HepG2 (cell line): ENCODE data around the gene CHPF. TPM values are rescaled to one million over a fixed set of nuclear protein-coding genes. Genes with fewer than 3 reads are reported as not detected.

Source experiments
- ATAC-seq: fragments of 200-7000 bp; cut with Tn5 transposase; 3 replicates; pipeline ENCODE4 v1.9.1; 2020; ENCODE audit warnings: mild to moderate bottlenecking, moderate library complexity
- BruUV-seq: library from RNA; stranded (reverse); fragments of 400-500 nt; replicated peaks from 2 replicates; lab custom pipeline; 2021; lab: Mats Ljungman, UMichigan
- CTCF ChIA-PET: fragments of 300-600 bp; formaldehyde crosslinking; extraction: SDS; loops from one replicate; lab custom pipeline; 2021; ENCODE audit warnings: low total read pairs, inconsistent platforms, low intra/inter-chr PET ratio; lab: Yijun Ruan, JAX
- POLR2A ChIA-PET: fragments of 350-600 bp; sonication (Branson Sonifier 250); formaldehyde crosslinking; loops from one replicate; lab custom pipeline; 2020; ENCODE audit warnings: antibody characterized with exemption, inconsistent platforms; lab: Yijun Ruan, JAX
- DNase-seq: peaks from one replicate; pipeline ENCODE4 v3.0.0-alpha.2; 2015; ENCODE audit warnings: low spot score
- FAIRE-seq: peaks from 3 replicates; lab custom pipeline; 2011; peaks lifted over from hg19 to GRCh38; lab: Jason Lieb, UNC
- H2AFZ ChIP-seq: one replicate; pipeline ENCODE4 v1.6.1; 2011; ENCODE audit warnings: low read length, inconsistent platforms
- H3K27ac ChIP-seq: fragments of 300-600 bp; 3 replicates; pipeline ENCODE4 v1.8.0; 2011; ENCODE audit warnings: mixed run types, mild to moderate bottlenecking, mixed read lengths, low read length, inconsistent platforms; ENCODE audit not compliant: insufficient read depth; ENCODE audit errors: extremely low read length
- H3K27me3 ChIP-seq, 2 experiments: fragments of 200-600 bp in 1 of 2; 2 replicates in 1 of 2; 3 replicates in 1 of 2; pipeline versions ENCODE4 v1.6.0 to v1.8.0; 2011; ENCODE audit warnings: low read length in 2 of 2, mild to moderate bottlenecking in 2 of 2, moderate library complexity in 2 of 2, inconsistent platforms in 1 of 2; ENCODE audit not compliant: insufficient read depth in 2 of 2, control insufficient read depth in 1 of 2
- H3K36me3 ChIP-seq, 2 experiments: fragments of 200-600 bp in 1 of 2; replicated peaks in 1 of 2; 2 replicates in 1 of 2; 3 replicates in 1 of 2; pipeline versions ENCODE4 v1.5.1 to v1.8.0; 2011; ENCODE audit warnings: low read length in 2 of 2, inconsistent platforms in 1 of 2; ENCODE audit not compliant: insufficient read depth in 2 of 2, control insufficient read depth in 1 of 2
- H3K4me1 ChIP-seq: 2 replicates; pipeline ENCODE4 v1.5.1; 2012; ENCODE audit warnings: low read length, inconsistent platforms; ENCODE audit not compliant: insufficient read depth
- H3K4me2 ChIP-seq: 2 replicates; pipeline ENCODE4 v1.6.0; 2011; ENCODE audit warnings: low read depth, low read length, inconsistent platforms
- H3K4me3 ChIP-seq, 3 experiments: fragments of 200-600 bp in 1 of 3; sonication (generic), shearing (Covaris generic) in 1 of 3; replicated peaks in 1 of 3; 2 replicates each; pipeline ENCODE4 v1.5.1; 2011 to 2016; ENCODE audit warnings: low read length in 3 of 3, inconsistent platforms in 2 of 3, low read depth in 2 of 3, mild to moderate bottlenecking in 2 of 3, control low read depth in 1 of 3, mixed read lengths in 1 of 3; ENCODE audit not compliant: insufficient read depth in 1 of 3
- H3K79me2 ChIP-seq: one replicate; pipeline ENCODE4 v1.6.1; 2011; ENCODE audit warnings: low read length, inconsistent platforms; ENCODE audit not compliant: insufficient read depth
- H3K9ac ChIP-seq: 2 replicates; pipeline ENCODE4 v1.6.0; 2011; ENCODE audit warnings: mild to moderate bottlenecking, low read depth, low read length, inconsistent platforms; ENCODE audit not compliant: insufficient read depth
- H3K9me3 ChIP-seq: 2 replicates; pipeline ENCODE4 v1.5.1; 2012; ENCODE audit warnings: mild to moderate bottlenecking, low read length
- H4K20me1 ChIP-seq: 2 replicates; pipeline ENCODE4 v1.6.0; 2011; ENCODE audit warnings: inconsistent platforms, mild to moderate bottlenecking, low read length, moderate library complexity; ENCODE audit not compliant: insufficient read depth
- ARHGAP35 ChIP-seq: sonication (generic); formaldehyde crosslinking; IDR thresholded peaks from 2 replicates; pipeline ENCODE4 v1.9.0; 2022; ENCODE audit warnings: mild to moderate bottlenecking, inconsistent platforms, moderate library complexity, missing genetic modification reagents, borderline replicate concordance
- DNMT1 ChIP-seq: sonication (generic); formaldehyde crosslinking; IDR thresholded peaks from 2 replicates; pipeline ENCODE4 v1.5.1; 2020; ENCODE audit warnings: mild to moderate bottlenecking, missing genetic modification reagents
- IRF2 ChIP-seq: IDR thresholded peaks from 2 replicates; pipeline ENCODE4 v1.6.1; 2018; ENCODE audit warnings: missing genetic modification reagents, missing compliant biosample characterization
- POLR2AphosphoS2 ChIP-seq: IDR thresholded peaks from 2 replicates; pipeline ENCODE4 v1.6.1; 2011; ENCODE audit warnings: low read depth, low read length, improper control_type of control experiment
- PRDM4 ChIP-seq: sonication (generic); formaldehyde crosslinking; IDR thresholded peaks from 2 replicates; pipeline ENCODE4 v1.9.0; 2021; ENCODE audit warnings: missing genetic modification reagents, borderline replicate concordance
- RARA ChIP-seq: IDR thresholded peaks from 2 replicates; pipeline ENCODE4 v1.6.1; 2016; ENCODE audit warnings: missing genetic modification reagents, missing compliant biosample characterization
- RORA ChIP-seq: sonication (generic); formaldehyde crosslinking; IDR thresholded peaks from 2 replicates; pipeline ENCODE4 v1.5.0; 2020; ENCODE audit warnings: mild to moderate bottlenecking, missing genetic modification reagents, moderate library complexity
- SP140L ChIP-seq: sonication (generic); formaldehyde crosslinking; IDR thresholded peaks from 2 replicates; pipeline ENCODE4 v1.4.0; 2020; ENCODE audit warnings: missing genetic modification reagents, borderline replicate concordance
- YEATS2 ChIP-seq: sonication (generic); formaldehyde crosslinking; IDR thresholded peaks from 2 replicates; pipeline ENCODE4 v1.4.0; 2020; ENCODE audit warnings: missing genetic modification reagents, borderline replicate concordance
- ZBTB4 ChIP-seq: sonication (generic); formaldehyde crosslinking; IDR thresholded peaks from 2 replicates; pipeline ENCODE4 v1.4.0; 2020; ENCODE audit warnings: missing genetic modification reagents, mild to moderate bottlenecking, borderline replicate concordance
- ZFP62 ChIP-seq: sonication (generic); formaldehyde crosslinking; IDR thresholded peaks from 2 replicates; pipeline ENCODE4 v1.4.0; 2020; ENCODE audit warnings: missing genetic modification reagents
- ZNF121 ChIP-seq: sonication (generic); formaldehyde crosslinking; IDR thresholded peaks from 2 replicates; pipeline ENCODE4 v1.5.0; 2020; ENCODE audit warnings: mild to moderate bottlenecking, missing genetic modification reagents
- ZNF33A ChIP-seq: sonication (generic); formaldehyde crosslinking; IDR thresholded peaks from 2 replicates; pipeline ENCODE4 v1.5.1; 2020; ENCODE audit warnings: missing genetic modification reagents, mild to moderate bottlenecking, moderate library complexity, borderline replicate concordance
- ZNF451 ChIP-seq: sonication (generic); formaldehyde crosslinking; IDR thresholded peaks from 2 replicates; pipeline ENCODE4 v1.5.0; 2020; ENCODE audit warnings: mild to moderate bottlenecking, missing genetic modification reagents
- ZNF597 ChIP-seq: sonication (generic); formaldehyde crosslinking; IDR thresholded peaks from 2 replicates; pipeline ENCODE4 v1.5.0; 2020; ENCODE audit warnings: missing genetic modification reagents
- ZNF749 ChIP-seq: sonication (generic); formaldehyde crosslinking; IDR thresholded peaks from 2 replicates; pipeline ENCODE4 v1.8.0; 2022; ENCODE audit warnings: mild to moderate bottlenecking, missing genetic modification reagents, moderate library complexity, borderline replicate concordance
- ZNF83 ChIP-seq: sonication (generic); formaldehyde crosslinking; IDR thresholded peaks from 2 replicates; pipeline ENCODE4 v1.4.0; 2020; ENCODE audit warnings: missing genetic modification reagents, mild to moderate bottlenecking, borderline replicate concordance
- ZSCAN31 ChIP-seq: sonication (generic); formaldehyde crosslinking; IDR thresholded peaks from 2 replicates; pipeline ENCODE4 v1.5.0; 2020; ENCODE audit warnings: low read depth, mild to moderate bottlenecking, missing genetic modification reagents
- in situ Hi-C: cut with HindIII; loops from 2 replicates; pipeline ENCODE4 v1.10.0; 2017; ENCODE audit warnings: low pct_unique_long_range_greater_than_20kb; ENCODE audit not compliant: extremely low pct_ligation_motif_present
- intact Hi-C: fragments of 100-400 bp; cut with micrococcal nuclease; formaldehyde crosslinking; loops from one replicate; pipeline ENCODE4 v1.10.0; 2022; ENCODE audit not compliant: unreplicated experiment
- polyA plus RNA-seq, 8 experiments: library from polyadenylated mRNA; depleted of rRNA in 3 of 8; stranded (reverse) in 7 of 8; unstranded in 1 of 8; fragments of >200 nt; fragmentation: Illumina TruSeq in 4 of 8; extraction: Trizol in 4 of 8; gene quantifications; 2 replicates each; pipeline versions ENCODE4 v1.2.1 to v1.2.3, GENCODE V29; 2011 to 2016; ENCODE audit warnings: low read depth in 4 of 8, missing spikeins in 1 of 8, mixed read lengths in 1 of 8; ENCODE audit not compliant: insufficient read depth in 1 of 8
- total RNA-seq, 5 experiments: library from RNA; depleted of rRNA; stranded (reverse); fragments of >200 nt; fragmentation: Illumina TruSeq; extraction: Trizol; gene quantifications; 2 replicates each; pipeline ENCODE4 v1.2.3, GENCODE V29; 2016; ENCODE audit warnings: low read depth in 1 of 5

The CHPF gene
- total and polyA plus RNA-seq, 2 of the 13 experiments (the other 11 are each of a cell fraction or from before 2014, with no cell fraction given), result 79.6 to 111 TPM

- no peak for FAIRE-seq
- in situ Hi-C loops (no loop called here), intact Hi-C loops (no loop called here)
- TF ChIP-seq ZBTB4 (CRISPR knock-in tag), result no peak
- TF ChIP-seq PRDM4, result no peak
- TF ChIP-seq IRF2 (CRISPR knock-in tag), result no peak
- TF ChIP-seq DNMT1, result no peak
- TF ChIP-seq ZNF597 (CRISPR knock-in tag), result no peak
- TF ChIP-seq ZNF121 (CRISPR knock-in tag), result no peak
- no peak for TF ChIP-seq ZNF749 (CRISPR knock-in tag)
- no peak for TF ChIP-seq POLR2AphosphoS2
- no peak for TF ChIP-seq ZFP62 (CRISPR knock-in tag)
- no peak for TF ChIP-seq ZSCAN31 (CRISPR knock-in tag)
- TF ChIP-seq YEATS2 (CRISPR knock-in tag), result no peak
- TF ChIP-seq ZNF33A (CRISPR knock-in tag), result no peak
- no peak for TF ChIP-seq SP140L
- no peak for TF ChIP-seq ZNF83 (CRISPR knock-in tag)
- no peak for TF ChIP-seq RARA (CRISPR knock-in tag)
- no peak for TF ChIP-seq ZNF451 (CRISPR knock-in tag)
- TF ChIP-seq ARHGAP35 (CRISPR knock-in tag), result no peak
- no peak for TF ChIP-seq RORA (CRISPR knock-in tag)
- no TSS peak for BruUV-seq
- peaks cover 0 to under 1% of the 10 kb centered on the region in 2 experiments; a peak in 2 of 5 replicates for H3K27me3 ChIP-seq
- no peaks in the 10 kb centered on the region for H4K20me1 ChIP-seq
- no peak overlapping the region for H3K4me2 ChIP-seq
- DNase-seq, result no peak
- ChIA-PET CTCF (no interaction called here), POLR2A (no interaction called here)
- H3K9me3 ChIP-seq, result no peaks in the 10 kb centered on the region
- no peak overlapping the region for H3K27ac ChIP-seq
- peaks cover 15 to 29% of the 10 kb centered on the region in 2 experiments for H3K36me3 ChIP-seq
- H3K9ac ChIP-seq, result no peak overlapping the region
- no peak for ATAC-seq
- H3K4me3 ChIP-seq, result no peak overlapping the region
- peaks cover 30% of the 10 kb centered on the region for H3K4me1 ChIP-seq
- H2AFZ ChIP-seq, result no peak overlapping the region
- peaks cover 12% of the 10 kb centered on the region for H3K79me2 ChIP-seq
These were observed 41.0 kb downstream of the CHPF start for GRCh38 chr2:219502618-219503017.
